IMR-90 (cell line): ENCODE data around the gene SDHC. TPM values are rescaled to one million over a fixed set of nuclear protein-coding genes. Genes with fewer than 3 reads are reported as not detected.

Experiments
- ATAC-seq: fragments of 200-7000 bp; cut with Tn5 transposase; 2 replicates; pipeline ENCODE4 v1.9.1; 2020; ENCODE audit warnings: low read depth, mild to moderate bottlenecking, moderate library complexity
- BruUV-seq: library from RNA; stranded (reverse); fragments of 400-500 nt; replicated peaks from 2 replicates; lab custom pipeline; 2021; lab: Mats Ljungman, UMichigan
- CTCF ChIA-PET: fragments of 300-600 bp; formaldehyde crosslinking; extraction: SDS; loops from one replicate; lab custom pipeline; 2021; ENCODE audit warnings: antibody characterized with exemption; lab: Yijun Ruan, JAX
- POLR2A ChIA-PET: fragments of 300-600 bp; sonication (Branson Sonifier 250); formaldehyde crosslinking; loops from one replicate; lab custom pipeline; 2022; ENCODE audit warnings: antibody characterized with exemption; ENCODE audit not compliant: unreplicated experiment; lab: Charles Lee
- DNase-seq: peaks from one replicate; pipeline ENCODE4 v3.0.0; 2013
- H2AFZ ChIP-seq: replicated peaks from 2 replicates; pipeline ENCODE3; 2013; ENCODE audit warnings: low read length, mild to moderate bottlenecking; ENCODE audit not compliant: poor library complexity
- H2AK5ac ChIP-seq: 2 replicates; pipeline ENCODE4 v1.6.1; 2013; ENCODE audit warnings: low read depth, low read length, inconsistent platforms
- H2AK9ac ChIP-seq: replicated peaks from 2 replicates; pipeline ENCODE3; 2013; ENCODE audit warnings: mild to moderate bottlenecking, low read depth, low read length, moderate library complexity; ENCODE audit not compliant: poor library complexity
- H2BK120ac ChIP-seq: 2 replicates; pipeline ENCODE4 v1.6.1; 2013; ENCODE audit warnings: low read depth, low read length, inconsistent platforms
- H2BK15ac ChIP-seq: 3 replicates; pipeline ENCODE4 v1.6.1; 2013; ENCODE audit warnings: low read depth, low read length, inconsistent platforms
- H2BK20ac ChIP-seq: 2 replicates; pipeline ENCODE4 v1.6.1; 2013; ENCODE audit warnings: low read depth, mild to moderate bottlenecking, inconsistent platforms, low read length, moderate library complexity
- H2BK5ac ChIP-seq: 2 replicates; pipeline ENCODE4 v1.6.1; 2013; ENCODE audit warnings: mild to moderate bottlenecking, low read depth, low read length, inconsistent platforms; ENCODE audit not compliant: poor library complexity, severe bottlenecking
- H3K14ac ChIP-seq: replicated peaks from 2 replicates; pipeline ENCODE4 v1.6.1; 2013; ENCODE audit warnings: low read depth, low read length, inconsistent platforms
- H3K18ac ChIP-seq: 2 replicates; pipeline ENCODE4 v1.6.1; 2013; ENCODE audit warnings: low read depth, low read length, control low read depth
- H3K23ac ChIP-seq: 2 replicates; pipeline ENCODE4 v1.6.1; 2013; ENCODE audit warnings: low read depth, low read length, inconsistent platforms
- H3K27ac ChIP-seq: 2 replicates; pipeline ENCODE4 v1.5.1; 2013; ENCODE audit warnings: mild to moderate bottlenecking, control low read depth, low read length; ENCODE audit not compliant: insufficient read depth
- H3K27me3 ChIP-seq: 2 replicates; pipeline ENCODE4 v1.6.1; 2013; ENCODE audit warnings: low read length; ENCODE audit not compliant: control insufficient read depth, insufficient read depth
- H3K36me3 ChIP-seq: 2 replicates; pipeline ENCODE4 v1.6.1; 2013; ENCODE audit warnings: low read length, mixed read lengths; ENCODE audit not compliant: control insufficient read depth, insufficient read depth
- H3K4ac ChIP-seq: 2 replicates; pipeline ENCODE4 v1.6.1; 2013; ENCODE audit warnings: low read depth, low read length, inconsistent platforms
- H3K4me1 ChIP-seq: 2 replicates; pipeline ENCODE4 v1.6.1; 2013; ENCODE audit warnings: low read length, mixed read lengths; ENCODE audit not compliant: control insufficient read depth, insufficient read depth
- H3K4me2 ChIP-seq: 2 replicates; pipeline ENCODE4 v1.6.1; 2013; ENCODE audit warnings: low read depth, mild to moderate bottlenecking, control low read depth, low read length, moderate library complexity
- H3K4me3 ChIP-seq: 2 replicates; pipeline ENCODE4 v1.5.1; 2013; ENCODE audit warnings: low read depth, mild to moderate bottlenecking, control low read depth, low read length, moderate library complexity; ENCODE audit not compliant: insufficient read depth
- H3K56ac ChIP-seq: 2 replicates; pipeline ENCODE4 v1.6.1; 2013; ENCODE audit warnings: low read length, inconsistent platforms; ENCODE audit not compliant: insufficient read depth; ENCODE audit errors: extremely low read depth
- H3K79me1 ChIP-seq, 2 experiments: 2 replicates each; pipeline ENCODE4 v1.6.1; 2013; ENCODE audit warnings: low read length in 2 of 2, inconsistent platforms in 1 of 2, low read depth in 1 of 2
- H3K9ac ChIP-seq: 2 replicates; pipeline ENCODE4 v1.6.1; 2013; ENCODE audit warnings: low read depth, low read length, control low read depth
- H3K9me1 ChIP-seq: 2 replicates; pipeline ENCODE4 v1.6.1; 2013; ENCODE audit warnings: low read length, inconsistent platforms; ENCODE audit not compliant: insufficient read depth
- H3K9me3 ChIP-seq: 2 replicates; pipeline ENCODE4 v1.6.1; 2013; ENCODE audit warnings: low read length; ENCODE audit not compliant: control insufficient read depth, insufficient read depth
- H4K20me1 ChIP-seq: 2 replicates; pipeline ENCODE4 v1.6.1; 2013; ENCODE audit warnings: low read length, inconsistent platforms; ENCODE audit not compliant: insufficient read depth
- H4K5ac ChIP-seq: 2 replicates; pipeline ENCODE4 v1.6.1; 2013; ENCODE audit warnings: mild to moderate bottlenecking, low read depth, low read length, control low read depth
- H4K8ac ChIP-seq, 2 experiments: 2 replicates each; pipeline ENCODE4 v1.6.1; 2013; ENCODE audit warnings: low read depth in 2 of 2, low read length in 2 of 2, control low read depth in 1 of 2, inconsistent platforms in 1 of 2
- H4K91ac ChIP-seq: 2 replicates; pipeline ENCODE4 v1.6.1; 2013; ENCODE audit warnings: low read depth, low read length, inconsistent platforms; ENCODE audit not compliant: insufficient read depth
- CEBPB ChIP-seq: IDR thresholded peaks from 2 replicates; pipeline ENCODE4 v1.6.1; 2012; ENCODE audit warnings: low read depth, low read length, improper control_type of control experiment
- CHD1 ChIP-seq: IDR thresholded peaks from 2 replicates; pipeline ENCODE4 v1.6.1; 2012; ENCODE audit warnings: low read depth, low read length, improper control_type of control experiment
- ELK1 ChIP-seq: fragments of 150-350 bp; IDR thresholded peaks from 2 replicates; pipeline ENCODE4 v1.6.1; 2016; ENCODE audit warnings: low read depth, mild to moderate bottlenecking, low read length, moderate library complexity, borderline replicate concordance
- FOS ChIP-seq: fragments of 150-350 bp; IDR thresholded peaks from 2 replicates; pipeline ENCODE4 v1.6.1; 2016; ENCODE audit warnings: low read depth, low read length
- MAFK ChIP-seq: IDR thresholded peaks from 2 replicates; pipeline ENCODE4 v1.6.1; 2012; ENCODE audit warnings: low read depth, low read length, improper control_type of control experiment
- MAZ ChIP-seq: IDR thresholded peaks from 2 replicates; pipeline ENCODE4 v1.6.1; 2012; ENCODE audit warnings: low read depth, mild to moderate bottlenecking, low read length, improper control_type of control experiment, moderate library complexity, borderline replicate concordance
- POLR2A ChIP-seq: IDR thresholded peaks from 2 replicates; pipeline ENCODE4 v1.6.1; 2012; ENCODE audit warnings: mild to moderate bottlenecking, low read depth, low read length
- RAD21 ChIP-seq: IDR thresholded peaks from 2 replicates; pipeline ENCODE4 v1.6.1; 2012; ENCODE audit warnings: low read length, improper control_type of control experiment
- RFX5 ChIP-seq: IDR thresholded peaks from 2 replicates; pipeline ENCODE4 v1.8.0; 2012; ENCODE audit warnings: low read depth, mild to moderate bottlenecking, low read length, moderate library complexity
- SMC3 ChIP-seq: fragments of 150-350 bp; IDR thresholded peaks from 2 replicates; pipeline ENCODE4 v1.6.1; 2016; ENCODE audit warnings: low read depth, mild to moderate bottlenecking, antibody characterized with exemption, low read length, moderate library complexity
- USF2 ChIP-seq: fragments of 150-350 bp; IDR thresholded peaks from 2 replicates; pipeline ENCODE4 v1.6.1; 2017; ENCODE audit warnings: mild to moderate bottlenecking, antibody characterized with exemption, low read length, low read depth
- WGBS, 2 experiments: methylation state at CpG; one replicate each; pipeline versions ENCODE4 v1.1.5 to v1.1.7; 2013; ENCODE audit warnings: missing lambda C conversion rate in 2 of 2; ENCODE audit not compliant: insufficient read length in 1 of 2; ENCODE audit errors: extremely low coverage in 2 of 2; 5-methylcytosine and 5-hydroxymethylcytosine counted together
- dilution Hi-C: fragments of 300-500 bp; cut with HindIII; formaldehyde crosslinking; loops from one replicate; pipeline ENCODE4 v1.14.3; 2018; ENCODE audit warnings: low sequenced_read_pairs; ENCODE audit not compliant: unreplicated experiment
- in situ Hi-C: fragments of 300-500 bp; cut with MboI; formaldehyde crosslinking; loops from 3 replicates; pipeline ENCODE4 v1.14.3; 2019; ENCODE audit warnings: low sequenced_read_pairs, inconsistent platforms, mixed read lengths
- intact Hi-C: fragments of 100-400 bp; cut with micrococcal nuclease; formaldehyde crosslinking; loops from 2 replicates; pipeline ENCODE4 v1.10.0; 2022
- polyA plus RNA-seq, 3 experiments: library from polyadenylated mRNA; depleted of rRNA; stranded (reverse); fragments of >200 nt; gene quantifications; 2 replicates each; pipeline ENCODE4 v1.2.3, GENCODE V29; 2012; ENCODE audit warnings: low replicate concordance in 1 of 3
- total RNA-seq: library from RNA; depleted of rRNA; stranded (reverse); fragments of >200 nt; gene quantifications from 2 replicates; pipeline ENCODE4 v1.2.3, GENCODE V29; 2012
- TF ChIP-seq, protein P1 (sequence below): conservative IDR thresholded peaks from 2 replicates; pipeline ENCODE4 v1.5.1; 2012; ENCODE audit warnings: mild to moderate bottlenecking, low read depth, low read length, improper control_type of control experiment

The SDHC gene
- total and polyA plus RNA-seq, 2 of the 4 experiments (the other 2 are of a cell fraction) = 158 to 235 TPM

- no peak overlapping the region for H3K4ac ChIP-seq
- H2AK5ac ChIP-seq = no peak overlapping the region
- TF ChIP-seq USF2 (no peak), SMC3 (no peak), MAFK (no peak), POLR2A (no peak), RFX5 (no peak), RAD21 (no peak), MAZ (no peak), CEBPB (no peak), CHD1 (no peak), FOS (no peak), ELK1 (no peak)
- TF ChIP-seq, protein P1, sequence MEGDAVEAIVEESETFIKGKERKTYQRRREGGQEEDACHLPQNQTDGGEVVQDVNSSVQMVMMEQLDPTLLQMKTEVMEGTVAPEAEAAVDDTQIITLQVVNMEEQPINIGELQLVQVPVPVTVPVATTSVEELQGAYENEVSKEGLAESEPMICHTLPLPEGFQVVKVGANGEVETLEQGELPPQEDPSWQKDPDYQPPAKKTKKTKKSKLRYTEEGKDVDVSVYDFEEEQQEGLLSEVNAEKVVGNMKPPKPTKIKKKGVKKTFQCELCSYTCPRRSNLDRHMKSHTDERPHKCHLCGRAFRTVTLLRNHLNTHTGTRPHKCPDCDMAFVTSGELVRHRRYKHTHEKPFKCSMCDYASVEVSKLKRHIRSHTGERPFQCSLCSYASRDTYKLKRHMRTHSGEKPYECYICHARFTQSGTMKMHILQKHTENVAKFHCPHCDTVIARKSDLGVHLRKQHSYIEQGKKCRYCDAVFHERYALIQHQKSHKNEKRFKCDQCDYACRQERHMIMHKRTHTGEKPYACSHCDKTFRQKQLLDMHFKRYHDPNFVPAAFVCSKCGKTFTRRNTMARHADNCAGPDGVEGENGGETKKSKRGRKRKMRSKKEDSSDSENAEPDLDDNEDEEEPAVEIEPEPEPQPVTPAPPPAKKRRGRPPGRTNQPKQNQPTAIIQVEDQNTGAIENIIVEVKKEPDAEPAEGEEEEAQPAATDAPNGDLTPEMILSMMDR = no peak
- BruUV-seq = no TSS peak
- DNase-seq (no peak), ATAC-seq (no peak; the same call in 1 of the 2 replicates)
- H4K20me1 ChIP-seq = no peaks in the 10 kb centered on the region
- H2BK20ac ChIP-seq = no peak overlapping the region
- no peaks in the 10 kb centered on the region for H3K4me1 ChIP-seq
- WGBS, 2 experiments = no CpG with 5 or more reads among the region's 3 CpGs
- no peak overlapping the region for H4K91ac ChIP-seq
- H2AFZ ChIP-seq = no peak overlapping the region
- H3K9me1 ChIP-seq = no peaks in the 10 kb centered on the region
- H3K18ac ChIP-seq = no peak overlapping the region
- H3K9me3 ChIP-seq = no peaks in the 10 kb centered on the region
- CTCF ChIA-PET = no interaction called here
- H3K23ac ChIP-seq = no peak overlapping the region
- no peak overlapping the region for H3K14ac ChIP-seq
- peaks cover 7% of the 10 kb centered on the region for H3K27me3 ChIP-seq
- POLR2A ChIA-PET = no interaction called here
- intact Hi-C loops (no loop called here), in situ Hi-C loops (no loop called here), dilution Hi-C loops (no loop called here)
- no peak overlapping the region for H3K27ac ChIP-seq
- H3K56ac ChIP-seq = no peak overlapping the region
- no peak overlapping the region for H3K4me2 ChIP-seq
- H3K4me3 ChIP-seq = no peak overlapping the region
- no peaks in the 10 kb centered on the region for H3K79me1 ChIP-seq
- no peak overlapping the region for H2BK120ac ChIP-seq
- H2AK9ac ChIP-seq = no peak overlapping the region
- H2BK15ac ChIP-seq = no peak overlapping the region
- no peak overlapping the region for H3K9ac ChIP-seq
- no peak overlapping the region for H4K8ac ChIP-seq
- no peak overlapping the region for H4K5ac ChIP-seq
- no peaks in the 10 kb centered on the region for H3K36me3 ChIP-seq
- no peak overlapping the region for H2BK5ac ChIP-seq
These were observed 48.0 kb upstream of the SDHC start for GRCh38 chr1:161266202-161266601.
